Mononuclear cell (primary cell): ENCODE measurements around the gene AP2B1. TPM values are rescaled to one million over a fixed set of nuclear protein-coding genes. Genes with fewer than 3 reads are reported as not detected.

Source experiments
- H3K27me3 ChIP-seq: 2 replicates; pipeline ENCODE4 v1.6.0; 2011; ENCODE audit warnings: low read length, control low read depth; ENCODE audit not compliant: insufficient read depth
- H3K4me1 ChIP-seq: 2 replicates; pipeline ENCODE4 v1.5.1; 2011; ENCODE audit warnings: mild to moderate bottlenecking, low read length, control low read depth; ENCODE audit not compliant: insufficient read depth
- H3K4me3 ChIP-seq: 2 replicates; pipeline ENCODE4 v1.5.1; 2011; ENCODE audit warnings: mild to moderate bottlenecking, low read length, moderate library complexity
- H3K9me3 ChIP-seq: 2 replicates; pipeline ENCODE4 v1.5.1; 2011; ENCODE audit warnings: low read depth, mild to moderate bottlenecking, control low read depth, low read length
- total RNA-seq: library from RNA; depleted of rRNA; stranded (reverse); fragments of >200 nt; gene quantifications from one replicate; pipeline ENCODE4 v1.2.3, GENCODE V29; 2012

The AP2B1 gene
- total RNA-seq, 1 donor: 42.8 TPM

- Histone ChIP-seq H3K4me3 (peak overlapping the region; percentile 41), H3K4me1 (peaks cover 13% of the 10 kb centered on the region), H3K27me3 (no peaks in the 10 kb centered on the region), H3K9me3 (no peaks in the 10 kb centered on the region)
Measured at GRCh38 chr17:35763767-35764122, 176.6 kb downstream of the AP2B1 start.

- Histone ChIP-seq H3K9me3 (no peaks in the 10 kb centered on the region), H3K4me1 (peaks cover 13% of the 10 kb centered on the region), H3K27me3 (no peaks in the 10 kb centered on the region), H3K4me3 (peak overlapping the region; percentile 41)
Measured at GRCh38 chr17:35764123-35764991, 177.2 kb downstream of the AP2B1 start.

- no peak overlapping the region for H3K4me3 ChIP-seq
- no peaks in the 10 kb centered on the region for H3K9me3 ChIP-seq
- H3K27me3 ChIP-seq: no peaks in the 10 kb centered on the region
- peaks cover 13% of the 10 kb centered on the region for H3K4me1 ChIP-seq
Measured at GRCh38 chr17:35765086-35765710, 178.1 kb downstream of the AP2B1 start.

GRCh38 chr17:35765756-35766488, 178.8 kb downstream of the AP2B1 start:
- H3K4me1 ChIP-seq: peaks cover 13% of the 10 kb centered on the region
- no peak overlapping the region for H3K4me3 ChIP-seq
- no peaks in the 10 kb centered on the region for H3K9me3 ChIP-seq
- no peaks in the 10 kb centered on the region for H3K27me3 ChIP-seq

GRCh38 chr17:35766489-35766877, 179.4 kb downstream of the AP2B1 start:
- H3K9me3 ChIP-seq: no peaks in the 10 kb centered on the region
- peaks cover 13% of the 10 kb centered on the region for H3K4me1 ChIP-seq
- H3K27me3 ChIP-seq: no peaks in the 10 kb centered on the region
- no peak overlapping the region for H3K4me3 ChIP-seq

- no peaks in the 10 kb centered on the region for H3K9me3 ChIP-seq
- no peaks in the 10 kb centered on the region for H3K27me3 ChIP-seq
- peaks cover 13% of the 10 kb centered on the region for H3K4me1 ChIP-seq
- no peak overlapping the region for H3K4me3 ChIP-seq
Measured at GRCh38 chr17:35766903-35767510, 179.9 kb downstream of the AP2B1 start.

- Histone ChIP-seq H3K9me3 (no peaks in the 10 kb centered on the region), H3K27me3 (no peaks in the 10 kb centered on the region), H3K4me3 (no peak overlapping the region), H3K4me1 (peaks cover 12% of the 10 kb centered on the region)
Measured at GRCh38 chr17:35768797-35769196, 181.7 kb downstream of the AP2B1 start.

- H3K27me3 ChIP-seq: no peaks in the 10 kb centered on the region
- H3K4me3 ChIP-seq: no peak overlapping the region
- H3K9me3 ChIP-seq: no peaks in the 10 kb centered on the region
- H3K4me1 ChIP-seq: peaks cover under 1% of the 10 kb centered on the region
Measured at GRCh38 chr17:35769895-35770486, 182.9 kb downstream of the AP2B1 start.

GRCh38 chr17:35773129-35773528, 186.0 kb downstream of the AP2B1 start:
- Histone ChIP-seq H3K9me3 (no peaks in the 10 kb centered on the region), H3K4me1 (peaks cover 9% of the 10 kb centered on the region), H3K4me3 (no peak overlapping the region), H3K27me3 (no peaks in the 10 kb centered on the region)

- Histone ChIP-seq H3K4me1 (peaks cover 9% of the 10 kb centered on the region), H3K9me3 (no peaks in the 10 kb centered on the region), H3K4me3 (no peak overlapping the region), H3K27me3 (peaks cover 2% of the 10 kb centered on the region)
Measured at GRCh38 chr17:35773679-35774425, 186.7 kb downstream of the AP2B1 start.

- Histone ChIP-seq H3K27me3 (peaks cover 3% of the 10 kb centered on the region), H3K4me1 (peaks cover 9% of the 10 kb centered on the region), H3K4me3 (no peak overlapping the region), H3K9me3 (no peaks in the 10 kb centered on the region)
Measured at GRCh38 chr17:35774499-35774898, 187.4 kb downstream of the AP2B1 start.

GRCh38 chr17:35775039-35775438, 187.9 kb downstream of the AP2B1 start:
- Histone ChIP-seq H3K27me3 (peaks cover 3% of the 10 kb centered on the region), H3K4me1 (peaks cover 9% of the 10 kb centered on the region), H3K9me3 (no peaks in the 10 kb centered on the region), H3K4me3 (no peak overlapping the region)

- H3K27me3 ChIP-seq: peaks cover 3% of the 10 kb centered on the region
- H3K9me3 ChIP-seq: no peaks in the 10 kb centered on the region
- no peak overlapping the region for H3K4me3 ChIP-seq
- peaks cover 9% of the 10 kb centered on the region for H3K4me1 ChIP-seq
Measured at GRCh38 chr17:35775583-35775982, 188.5 kb downstream of the AP2B1 start.
